ENCODE measurements around the gene LCT. TPM values are rescaled to one million over a fixed set of nuclear protein-coding genes. Genes with fewer than 3 reads are reported as not detected.
A peak's percentile ranks its signal among the peaks of the same experiment; 100 is the strongest.

LCT gene
- total RNA-seq, 1 experiment from 2014 or later = not detected

DNA sequence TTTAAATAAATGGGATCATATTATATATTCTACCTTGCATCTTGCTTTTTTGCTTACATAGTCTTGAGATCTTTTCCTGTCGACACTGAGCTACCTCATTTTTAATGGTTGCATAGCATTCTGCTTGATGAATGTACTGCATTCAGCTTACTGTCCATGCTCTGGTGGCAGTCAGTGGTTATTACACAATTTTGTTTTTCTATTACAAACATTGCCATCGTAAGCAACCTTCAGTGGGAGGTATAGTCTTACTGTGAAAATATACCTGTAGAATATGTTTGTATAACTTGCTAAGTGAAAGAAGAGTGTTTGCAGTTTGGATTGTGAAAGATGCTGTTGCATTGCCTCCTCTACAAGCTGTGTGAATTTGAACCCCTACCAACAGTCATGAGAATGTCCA is 52.0 kb downstream of the LCT start:
- intact Hi-C loops (cut with micrococcal nuclease) = no loop called here
- CTCF ChIA-PET = no interaction called here
- H3K27ac ChIP-seq (ENCODE audit: low read length) = no peak overlapping the region
- H3K4me2 ChIP-seq (ENCODE audit: low read length) = no peak overlapping the region
- H3F3A ChIP-seq (ENCODE audit: low read length, unreplicated experiment) = no peaks in the 10 kb centered on the region
- no peak overlapping the region for H3K4me3 ChIP-seq (ENCODE audit: low read length)
- H3K9ac ChIP-seq (ENCODE audit: low read length) = no peak overlapping the region
- no peaks in the 10 kb centered on the region for H4K20me1 ChIP-seq (ENCODE audit: low read length)
- POLR2A ChIA-PET (ENCODE audit: unreplicated experiment) = no interaction called here
- no peaks in the 10 kb centered on the region for H3K9me3 ChIP-seq (ENCODE audit: low read length)
- ATAC-seq (0 out of 2 replicates have a peak, but pooled peaks have one; percentile 37), DNase-seq (peak; percentile 18)
- BruUV-seq (replicated peaks) = no TSS peak
- H3K27me3 ChIP-seq (ENCODE audit: low read length) = no peaks in the 10 kb centered on the region
- peaks cover 9% of the 10 kb centered on the region; the same call in 1 of the 2 replicates for H3K4me1 ChIP-seq (ENCODE audit: insufficient read depth, low read length)
- TF ChIP-seq, protein P1, sequence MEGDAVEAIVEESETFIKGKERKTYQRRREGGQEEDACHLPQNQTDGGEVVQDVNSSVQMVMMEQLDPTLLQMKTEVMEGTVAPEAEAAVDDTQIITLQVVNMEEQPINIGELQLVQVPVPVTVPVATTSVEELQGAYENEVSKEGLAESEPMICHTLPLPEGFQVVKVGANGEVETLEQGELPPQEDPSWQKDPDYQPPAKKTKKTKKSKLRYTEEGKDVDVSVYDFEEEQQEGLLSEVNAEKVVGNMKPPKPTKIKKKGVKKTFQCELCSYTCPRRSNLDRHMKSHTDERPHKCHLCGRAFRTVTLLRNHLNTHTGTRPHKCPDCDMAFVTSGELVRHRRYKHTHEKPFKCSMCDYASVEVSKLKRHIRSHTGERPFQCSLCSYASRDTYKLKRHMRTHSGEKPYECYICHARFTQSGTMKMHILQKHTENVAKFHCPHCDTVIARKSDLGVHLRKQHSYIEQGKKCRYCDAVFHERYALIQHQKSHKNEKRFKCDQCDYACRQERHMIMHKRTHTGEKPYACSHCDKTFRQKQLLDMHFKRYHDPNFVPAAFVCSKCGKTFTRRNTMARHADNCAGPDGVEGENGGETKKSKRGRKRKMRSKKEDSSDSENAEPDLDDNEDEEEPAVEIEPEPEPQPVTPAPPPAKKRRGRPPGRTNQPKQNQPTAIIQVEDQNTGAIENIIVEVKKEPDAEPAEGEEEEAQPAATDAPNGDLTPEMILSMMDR (conservative IDR thresholded peaks at IDR 0.05; ENCODE audit: low read depth, low read length) = peak; percentile 50
- no peak for TF ChIP-seq EZH2phosphoT487 (IDR thresholded peaks at IDR 0.05; ENCODE audit: borderline replicate concordance, low read length)
- H3K36me3 ChIP-seq (ENCODE audit: low read depth, low read length) = peaks cover 61% of the 10 kb centered on the region
- H3K79me2 ChIP-seq (ENCODE audit: low read length) = no peaks in the 10 kb centered on the region
- H3K9me2 ChIP-seq (replicated peaks; ENCODE audit: low read length) = no peaks in the 10 kb centered on the region
- H2AFZ ChIP-seq (ENCODE audit: low read length) = no peak overlapping the region

DNA sequence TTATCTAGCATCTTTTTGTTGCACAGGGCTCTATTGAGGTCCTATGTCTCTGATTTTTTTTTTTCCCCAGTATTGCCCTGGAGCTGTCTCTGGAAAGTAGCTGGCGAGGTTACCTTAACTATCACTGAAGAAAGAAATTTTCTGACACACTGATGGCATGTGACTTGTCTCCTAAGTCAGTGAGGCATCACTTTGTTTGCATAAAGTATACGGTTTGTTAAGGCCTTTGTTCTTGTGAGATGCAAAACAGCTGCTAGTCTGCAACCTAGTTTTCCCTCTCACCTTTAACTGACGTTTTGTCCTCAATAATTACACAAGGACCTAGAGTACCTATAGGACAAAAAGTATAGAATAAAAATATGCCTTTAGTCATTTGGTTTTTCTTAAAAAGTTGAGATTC is 53.5 kb downstream of the LCT start:
- H3K27ac ChIP-seq (ENCODE audit: low read length) = no peak overlapping the region
- H3K4me1 ChIP-seq (ENCODE audit: insufficient read depth, low read length) = peaks cover 9% of the 10 kb centered on the region; the same call in 1 of the 2 replicates
- POLR2A ChIA-PET (ENCODE audit: unreplicated experiment) = no interaction called here
- TF ChIP-seq EZH2 (IDR thresholded peaks at IDR 0.05; ENCODE audit: low read length, unreplicated experiment) (no peak), EZH2phosphoT487 (IDR thresholded peaks at IDR 0.05; ENCODE audit: borderline replicate concordance, low read length) (no peak)
- H3K9ac ChIP-seq (ENCODE audit: low read length) = no peak overlapping the region
- no peak overlapping the region for H2AFZ ChIP-seq (ENCODE audit: low read length)
- no peak for DNase-seq
- no peaks in the 10 kb centered on the region for H3K9me3 ChIP-seq (ENCODE audit: low read length)
- H3K79me2 ChIP-seq (ENCODE audit: low read length) = no peaks in the 10 kb centered on the region
- no peaks in the 10 kb centered on the region for H4K20me1 ChIP-seq (ENCODE audit: low read length)
- no peak overlapping the region for H3K4me2 ChIP-seq (ENCODE audit: low read length)
- H3K4me3 ChIP-seq (ENCODE audit: low read length) = no peak overlapping the region
- BruUV-seq (replicated peaks) = no TSS peak
- no peaks in the 10 kb centered on the region for H3F3A ChIP-seq (ENCODE audit: low read length, unreplicated experiment)
- CTCF ChIA-PET = no interaction called here
- no peaks in the 10 kb centered on the region for H3K9me2 ChIP-seq (replicated peaks; ENCODE audit: low read length)
- intact Hi-C loops (cut with micrococcal nuclease) = no loop called here
- peaks cover 73% of the 10 kb centered on the region for H3K36me3 ChIP-seq (ENCODE audit: low read depth, low read length)
- ATAC-seq = no peak
- H3K27me3 ChIP-seq (ENCODE audit: low read length) = no peaks in the 10 kb centered on the region

DNA sequence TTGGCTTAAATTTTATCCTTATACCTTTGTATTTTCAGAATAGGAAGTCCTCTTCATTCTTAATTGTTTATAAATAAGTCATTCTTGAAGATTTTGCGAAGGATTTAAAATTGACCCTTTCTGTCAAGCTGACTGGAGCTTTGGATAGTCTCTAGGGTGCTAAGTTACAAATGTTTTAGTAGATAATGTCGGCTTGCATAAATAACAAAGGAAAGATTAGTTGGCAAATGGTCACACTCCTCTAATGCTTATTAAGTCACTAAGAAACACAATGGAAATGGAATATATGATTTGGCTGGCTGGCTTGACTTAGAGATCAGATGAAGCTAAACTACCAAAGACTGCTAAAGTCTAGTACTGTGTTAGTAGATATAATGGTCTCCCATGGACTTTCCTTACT is 54.8 kb downstream of the LCT start:
- H3K36me3 ChIP-seq (ENCODE audit: low read depth, low read length) = peaks cover 78% of the 10 kb centered on the region

More for the DNA sequence above, 54.8 kb downstream of the LCT start:
- H3K27me3 ChIP-seq (ENCODE audit: low read length) = no peaks in the 10 kb centered on the region
- H3K27ac ChIP-seq (ENCODE audit: low read length) = no peak overlapping the region
- no peak overlapping the region for H3K4me3 ChIP-seq (ENCODE audit: low read length)
- peaks cover 9% of the 10 kb centered on the region; the same call in 1 of the 2 replicates for H3K4me1 ChIP-seq (ENCODE audit: insufficient read depth, low read length)
- no peaks in the 10 kb centered on the region for H3K9me2 ChIP-seq (replicated peaks; ENCODE audit: low read length)
- no peaks in the 10 kb centered on the region for H3F3A ChIP-seq (ENCODE audit: low read length, unreplicated experiment)
- H3K79me2 ChIP-seq (ENCODE audit: low read length) = no peaks in the 10 kb centered on the region
- H3K4me2 ChIP-seq (ENCODE audit: low read length) = no peak overlapping the region
- no peaks in the 10 kb centered on the region for H3K9me3 ChIP-seq (ENCODE audit: low read length)
- CTCF ChIA-PET = no interaction called here
- DNase-seq (no peak), ATAC-seq (no peak)
- no peak for TF ChIP-seq EZH2 (IDR thresholded peaks at IDR 0.05; ENCODE audit: low read length, unreplicated experiment)
- TF ChIP-seq, protein P1 (conservative IDR thresholded peaks at IDR 0.05; ENCODE audit: low read depth, low read length) = no peak
- TF ChIP-seq EZH2phosphoT487 (IDR thresholded peaks at IDR 0.05; ENCODE audit: borderline replicate concordance, low read length) = no peak
- no peaks in the 10 kb centered on the region for H4K20me1 ChIP-seq (ENCODE audit: low read length)
- no peak overlapping the region for H2AFZ ChIP-seq (ENCODE audit: low read length)
- H3K9ac ChIP-seq (ENCODE audit: low read length) = no peak overlapping the region
- intact Hi-C loops (cut with micrococcal nuclease) = no loop called here
- BruUV-seq (replicated peaks) = no TSS peak
- POLR2A ChIA-PET (ENCODE audit: unreplicated experiment) = no interaction called here
